Fibroblast of lung (primary cell): ENCODE results near the gene FRMD4A. TPM values are rescaled to one million over a fixed set of nuclear protein-coding genes. Genes with fewer than 3 reads are reported as not detected.

Source experiments
- DNase-seq, 2 donors: peaks; one replicate each; pipeline versions ENCODE4 v3.0.0 to v3.0.0-alpha.2; 2010; ENCODE audit warnings: low read depth in 2 of 2
- H2AFZ ChIP-seq: 2 replicates; pipeline ENCODE4 v1.5.1; 2012; ENCODE audit warnings: low read length, control low read depth, inconsistent platforms
- H3K27ac ChIP-seq: 2 replicates; pipeline ENCODE4 v1.5.1; 2011; ENCODE audit warnings: low read length, control low read depth; ENCODE audit not compliant: insufficient read depth
- H3K27me3 ChIP-seq: 2 replicates; pipeline ENCODE4 v1.5.1; 2011; ENCODE audit warnings: mild to moderate bottlenecking, low read length; ENCODE audit not compliant: control insufficient read depth, insufficient read depth
- H3K36me3 ChIP-seq: 2 replicates; pipeline ENCODE4 v1.5.1; 2011; ENCODE audit warnings: low read length; ENCODE audit not compliant: control insufficient read depth, insufficient read depth
- H3K4me1 ChIP-seq: 2 replicates; pipeline ENCODE4 v1.5.1; 2011; ENCODE audit warnings: low read length; ENCODE audit not compliant: control insufficient read depth, insufficient read depth; ENCODE audit errors: extremely low read depth
- H3K4me2 ChIP-seq: 2 replicates; pipeline ENCODE4 v1.5.1; 2011; ENCODE audit warnings: low read length, control low read depth; ENCODE audit not compliant: insufficient read depth; ENCODE audit errors: extremely low read depth
- H3K4me3 ChIP-seq, 4 experiments: fragments of 200-600 bp in 1 of 4; sonication (generic) in 1 of 4; replicated peaks in 1 of 4; 2 replicates each; pipeline ENCODE4 v1.5.1; 2011 to 2016; ENCODE audit warnings: low read length in 4 of 4, low read depth in 3 of 4, mild to moderate bottlenecking in 3 of 4, control low read depth in 2 of 4, inconsistent platforms in 1 of 4, mixed read lengths in 1 of 4; ENCODE audit not compliant: insufficient read depth in 1 of 4; ENCODE audit errors: control extremely low read depth in 1 of 4
- H3K79me2 ChIP-seq: 2 replicates; pipeline ENCODE4 v1.5.1; 2012; ENCODE audit warnings: mild to moderate bottlenecking, low read length, inconsistent platforms; ENCODE audit not compliant: control insufficient read depth, insufficient read depth
- H3K9ac ChIP-seq: 2 replicates; pipeline ENCODE4 v1.5.1; 2011; ENCODE audit warnings: mild to moderate bottlenecking, low read length, control low read depth; ENCODE audit not compliant: insufficient read depth
- H3K9me3 ChIP-seq: 2 replicates; pipeline ENCODE4 v1.5.1; 2012; ENCODE audit warnings: low read depth, low read length; ENCODE audit not compliant: control insufficient read depth, insufficient read depth
- H4K20me1 ChIP-seq: 2 replicates; pipeline ENCODE4 v1.5.1; 2011; ENCODE audit warnings: low read length; ENCODE audit not compliant: control insufficient read depth, insufficient read depth; ENCODE audit errors: extremely low read depth
- EZH2 ChIP-seq: IDR thresholded peaks from 2 replicates; pipeline ENCODE4 v1.5.1; 2012; ENCODE audit warnings: low read length, control low read depth, mild to moderate bottlenecking; ENCODE audit errors: missing control alignments
- polyA plus RNA-seq, 2 donors: library from polyadenylated mRNA; depleted of rRNA in 1 of 2; stranded (reverse) in 1 of 2; unstranded in 1 of 2; fragments of >200 nt; gene quantifications; 2 replicates each; pipeline ENCODE4 v1.2.1, GENCODE V29; 2011 to 2012; ENCODE audit warnings: missing spikeins in 1 of 2
- total RNA-seq: library from RNA; depleted of rRNA; stranded (reverse); fragments of >200 nt; gene quantifications from 2 replicates; pipeline ENCODE4 v1.2.1, GENCODE V29; 2014
- TF ChIP-seq, protein P1 (sequence below), 2 donors: IDR thresholded peaks in 1 of 2; conservative IDR thresholded peaks in 1 of 2; 1 replicate in 1 of 2; 2 replicates in 1 of 2; pipeline ENCODE4 v1.5.1; 2011 to 2012; ENCODE audit warnings: low read length in 2 of 2, control low read depth in 1 of 2, inconsistent platforms in 1 of 2, low read depth in 1 of 2, mild to moderate bottlenecking in 1 of 2

FRMD4A gene
- total and polyA plus RNA-seq, 2 donors (not counting 1 experiment from before 2014, with no cell fraction given): 26.9 to 63.6 TPM

GRCh38 chr10:14356921-14357320 is 26.2 kb upstream of the FRMD4A start:
- peak; percentile 22 to 87 for DNase-seq
- Histone ChIP-seq H3K9me3 (no peaks in the 10 kb centered on the region), H3K27me3 (peaks cover 5% of the 10 kb centered on the region), H3K4me1 (no peaks in the 10 kb centered on the region), H3K79me2 (no peaks in the 10 kb centered on the region), H3K4me2 (no peak overlapping the region), H2AFZ (no peak overlapping the region), H3K4me3 (no peak overlapping the region), H3K9ac (no peak overlapping the region), H4K20me1 (no peaks in the 10 kb centered on the region), H3K27ac (no peak overlapping the region), H3K36me3 (no peaks in the 10 kb centered on the region)
- TF ChIP-seq, protein P1, sequence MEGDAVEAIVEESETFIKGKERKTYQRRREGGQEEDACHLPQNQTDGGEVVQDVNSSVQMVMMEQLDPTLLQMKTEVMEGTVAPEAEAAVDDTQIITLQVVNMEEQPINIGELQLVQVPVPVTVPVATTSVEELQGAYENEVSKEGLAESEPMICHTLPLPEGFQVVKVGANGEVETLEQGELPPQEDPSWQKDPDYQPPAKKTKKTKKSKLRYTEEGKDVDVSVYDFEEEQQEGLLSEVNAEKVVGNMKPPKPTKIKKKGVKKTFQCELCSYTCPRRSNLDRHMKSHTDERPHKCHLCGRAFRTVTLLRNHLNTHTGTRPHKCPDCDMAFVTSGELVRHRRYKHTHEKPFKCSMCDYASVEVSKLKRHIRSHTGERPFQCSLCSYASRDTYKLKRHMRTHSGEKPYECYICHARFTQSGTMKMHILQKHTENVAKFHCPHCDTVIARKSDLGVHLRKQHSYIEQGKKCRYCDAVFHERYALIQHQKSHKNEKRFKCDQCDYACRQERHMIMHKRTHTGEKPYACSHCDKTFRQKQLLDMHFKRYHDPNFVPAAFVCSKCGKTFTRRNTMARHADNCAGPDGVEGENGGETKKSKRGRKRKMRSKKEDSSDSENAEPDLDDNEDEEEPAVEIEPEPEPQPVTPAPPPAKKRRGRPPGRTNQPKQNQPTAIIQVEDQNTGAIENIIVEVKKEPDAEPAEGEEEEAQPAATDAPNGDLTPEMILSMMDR (conservative IDR thresholded peaks at IDR 0.05 in 1 of 2, IDR thresholded peaks at IDR 0.05 in 1 of 2; ENCODE audit: low read depth in 1 of 2, low read length in 2 of 2): no peak
- no peak for TF ChIP-seq EZH2

DNA sequence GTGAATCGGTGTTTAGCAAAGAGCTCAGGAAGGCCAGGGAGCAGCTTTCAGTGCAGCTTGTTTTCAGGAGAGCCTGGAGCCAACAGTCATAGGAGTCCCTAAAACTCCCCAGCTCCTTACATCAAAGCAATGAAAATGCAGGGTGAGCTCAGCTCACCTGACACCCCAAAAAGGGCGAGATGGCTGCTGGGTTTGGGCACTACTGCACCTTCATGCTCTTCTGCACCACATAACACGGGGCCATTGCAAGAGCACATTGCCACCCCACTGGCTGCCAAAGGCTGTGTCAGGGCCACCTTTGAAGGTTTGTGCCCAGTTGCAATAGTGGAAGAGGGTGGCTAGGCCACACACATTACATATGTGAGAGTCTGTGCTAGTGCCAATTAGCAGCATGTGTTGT is 25.0 kb upstream of the FRMD4A start:
- Histone ChIP-seq H3K4me1 (no peaks in the 10 kb centered on the region), H3K27me3 (peaks cover 5% of the 10 kb centered on the region), H3K27ac (no peak overlapping the region), H3K9me3 (no peaks in the 10 kb centered on the region), H3K36me3 (no peaks in the 10 kb centered on the region), H2AFZ (no peak overlapping the region), H3K9ac (no peak overlapping the region), H3K4me2 (no peak overlapping the region), H3K79me2 (no peaks in the 10 kb centered on the region), H3K4me3 (no peak overlapping the region), H4K20me1 (no peaks in the 10 kb centered on the region)
- no peak for TF ChIP-seq EZH2
- TF ChIP-seq, protein P1 (conservative IDR thresholded peaks at IDR 0.05 in 1 of 2, IDR thresholded peaks at IDR 0.05 in 1 of 2; ENCODE audit: low read depth in 1 of 2, low read length in 2 of 2): no peak
- no peak for DNase-seq

DNA sequence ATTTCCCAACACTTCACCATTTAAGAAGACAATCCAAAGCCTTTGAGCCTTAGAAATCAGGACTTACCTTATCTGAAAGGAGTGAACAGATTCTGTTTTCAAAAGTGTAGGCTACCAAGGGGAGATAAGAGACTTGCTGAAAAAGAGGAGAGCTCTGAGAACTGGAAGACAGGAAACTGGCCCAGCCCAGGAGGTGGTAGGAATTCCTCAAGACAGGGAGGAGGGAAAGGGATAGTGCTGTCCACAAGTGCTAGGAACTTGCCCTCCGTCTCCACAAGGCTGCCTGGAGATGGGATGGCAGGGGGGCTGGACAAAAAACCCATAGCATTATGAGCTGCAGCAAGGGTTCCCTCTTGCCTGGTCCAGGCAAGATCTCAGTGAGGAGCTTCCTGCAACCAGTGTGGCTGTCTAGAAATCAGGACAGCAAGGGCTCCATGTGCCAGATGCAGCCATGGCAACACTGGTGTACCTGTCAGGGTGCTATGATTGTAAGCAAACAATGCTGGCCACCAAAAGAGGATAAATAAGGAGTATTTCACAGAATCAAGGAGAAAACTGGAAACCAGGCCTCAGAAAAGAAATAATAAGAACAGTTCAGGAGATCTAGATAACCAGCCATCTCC is 22.7 kb upstream of the FRMD4A start:
- TF ChIP-seq, protein P1 (conservative IDR thresholded peaks at IDR 0.05 in 1 of 2, IDR thresholded peaks at IDR 0.05 in 1 of 2; ENCODE audit: low read depth in 1 of 2, low read length in 2 of 2): no peak
- no peak for TF ChIP-seq EZH2

More for the DNA sequence above, 22.7 kb upstream of the FRMD4A start:
- H3K4me3 ChIP-seq: no peak overlapping the region
- no peak overlapping the region for H3K4me2 ChIP-seq
- no peaks in the 10 kb centered on the region for H3K36me3 ChIP-seq
- no peak overlapping the region for H3K9ac ChIP-seq
- no peaks in the 10 kb centered on the region for H3K4me1 ChIP-seq
- H3K9me3 ChIP-seq: no peaks in the 10 kb centered on the region
- no peak for DNase-seq
- no peaks in the 10 kb centered on the region for H4K20me1 ChIP-seq
- no peaks in the 10 kb centered on the region for H3K79me2 ChIP-seq
- H3K27ac ChIP-seq: no peak overlapping the region
- no peak overlapping the region for H2AFZ ChIP-seq
- peaks cover 12% of the 10 kb centered on the region for H3K27me3 ChIP-seq
